ENCODE data around the gene LIMK1. TPM values are rescaled to one million over a fixed set of nuclear protein-coding genes. Genes with fewer than 3 reads are reported as not detected.
"Not testable (repeated sequence)": the region's sequence is repeated elsewhere in the genome, so short reads cannot be mapped to it uniquely, and the experiment has no call there.

Gene LIMK1
- polyA plus RNA-seq, 1 donor from 2014 or later: 14.6 TPM

DNA sequence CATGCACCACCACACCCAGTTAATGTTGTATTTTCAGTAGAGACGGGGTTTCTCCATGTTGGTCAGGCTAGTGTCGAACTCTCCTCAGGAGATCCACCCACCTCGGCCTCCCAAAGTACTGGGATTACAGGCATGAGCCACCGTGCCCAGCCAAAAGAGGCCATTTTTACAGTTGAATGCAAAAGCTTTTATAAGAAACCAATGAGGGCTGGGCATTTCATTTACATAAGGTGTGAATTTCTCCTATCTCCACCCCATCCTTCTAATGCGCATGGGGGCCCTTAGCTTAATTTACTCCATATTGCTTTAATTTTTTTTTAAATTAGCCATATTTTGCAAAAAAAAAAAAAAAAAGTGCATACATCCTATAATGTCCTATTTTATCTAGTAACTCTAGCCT, 65.5 kb downstream of the LIMK1 start:
- H3K4me1 Mint-ChIP-seq: no peaks in the 10 kb centered on the region
- H3K27ac Mint-ChIP-seq: no peak overlapping the region
- no peak overlapping the region for H3K4me3 Mint-ChIP-seq
- H3K27me3 Mint-ChIP-seq: peaks cover 7% of the 10 kb centered on the region
- H3K9me3 Mint-ChIP-seq: peaks cover 0 to 4% (median 2%) of the 10 kb centered on the region in 3 donors
- H3K36me3 Mint-ChIP-seq: peaks cover 2% of the 10 kb centered on the region

DNA sequence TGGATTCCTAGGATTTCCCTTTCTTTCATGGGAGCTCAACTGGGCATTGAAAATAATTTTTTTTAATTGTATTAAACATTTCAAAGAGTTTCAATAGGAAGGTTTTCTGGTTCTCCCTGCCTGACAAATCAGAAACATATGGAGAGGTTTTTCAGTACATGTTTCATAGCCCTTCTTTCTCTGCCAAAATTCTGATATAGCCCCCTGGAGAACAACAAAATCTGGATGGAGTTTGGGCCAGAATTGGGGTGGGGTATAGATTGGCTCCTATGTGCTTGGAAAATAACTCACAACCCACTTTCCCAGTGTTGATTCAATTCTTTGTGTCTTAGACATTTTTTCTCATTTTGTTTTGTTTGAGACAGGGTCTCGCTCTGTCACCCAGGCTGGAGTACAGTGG, 66.0 kb downstream of the LIMK1 start:
- H3K36me3 Mint-ChIP-seq: peaks cover 2% of the 10 kb centered on the region
- no peak overlapping the region for H3K27ac Mint-ChIP-seq
- no peaks in the 10 kb centered on the region for H3K4me1 Mint-ChIP-seq
- H3K4me3 Mint-ChIP-seq: no peak overlapping the region
- peaks cover 7% of the 10 kb centered on the region for H3K27me3 Mint-ChIP-seq
- H3K9me3 Mint-ChIP-seq: peaks cover 0 to 4% (median 2%) of the 10 kb centered on the region in 3 donors

- H3K27ac Mint-ChIP-seq: no peak overlapping the region
- H3K4me1 Mint-ChIP-seq: no peaks in the 10 kb centered on the region
- no peaks in the 10 kb centered on the region for H3K36me3 Mint-ChIP-seq
- no peak overlapping the region for H3K4me3 Mint-ChIP-seq
- H3K9me3 Mint-ChIP-seq: no peaks in the 10 kb centered on the region
- peaks cover 4% of the 10 kb centered on the region for H3K27me3 Mint-ChIP-seq
Measured at GRCh38 chr7:74153736-74154135, 70.1 kb downstream of the LIMK1 start.

DNA sequence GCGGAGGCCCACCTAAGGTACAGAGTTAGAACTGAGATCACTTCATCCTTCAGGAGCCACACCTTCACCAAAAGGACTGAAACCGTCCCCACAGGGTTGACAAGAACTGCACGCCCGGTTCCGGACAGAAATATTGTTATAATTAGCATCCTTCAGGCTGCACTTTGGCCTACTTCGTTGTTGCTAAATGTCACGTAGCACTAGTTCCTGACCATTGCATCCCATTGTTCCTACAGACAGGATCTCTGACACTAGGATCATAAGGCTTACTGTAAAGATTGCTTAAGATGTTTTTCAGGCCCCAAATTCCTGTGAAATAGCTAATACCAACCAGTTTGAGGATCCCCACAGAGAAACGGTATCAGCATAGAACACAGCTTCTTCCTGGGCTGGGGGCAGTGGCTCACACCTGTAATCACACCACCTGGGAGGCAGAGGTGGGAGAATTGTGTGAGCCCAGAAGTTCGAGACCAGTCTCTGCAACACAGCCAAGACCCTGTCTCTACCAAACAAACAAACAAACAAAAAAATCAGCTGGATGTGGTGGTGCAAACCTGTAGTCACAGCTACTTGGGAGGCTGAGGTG, 72.3 kb downstream of the LIMK1 start:
- no peak overlapping the region for H3K27ac Mint-ChIP-seq
- H3K4me3 Mint-ChIP-seq: no peak overlapping the region
- H3K27me3 Mint-ChIP-seq: peaks cover 4% of the 10 kb centered on the region
- H3K4me1 Mint-ChIP-seq: no peaks in the 10 kb centered on the region
- no peaks in the 10 kb centered on the region for H3K36me3 Mint-ChIP-seq
- H3K9me3 Mint-ChIP-seq: no peaks in the 10 kb centered on the region

GRCh38 chr7:74157605-74158004, 74.0 kb downstream of the LIMK1 start:
- Mint-ChIP-seq H3K4me3 (no peak overlapping the region), H3K4me1 (no peaks in the 10 kb centered on the region), H3K36me3 (no peaks in the 10 kb centered on the region), H3K27ac (no peak overlapping the region), H3K27me3 (no peaks in the 10 kb centered on the region), H3K9me3 (no peaks in the 10 kb centered on the region)

GRCh38 chr7:74164985-74165456, 81.4 kb downstream of the LIMK1 start:
- Mint-ChIP-seq H3K4me1 (peaks cover 0 to 2% (median 0%) of the 10 kb centered on the region in 3 donors), H3K4me3 (no peak overlapping the region), H3K9me3 (no peaks in the 10 kb centered on the region), H3K27ac (no peak overlapping the region), H3K27me3 (no peaks in the 10 kb centered on the region), H3K36me3 (peaks cover 2% of the 10 kb centered on the region)

GRCh38 chr7:74165867-74166593, 82.4 kb downstream of the LIMK1 start:
- Mint-ChIP-seq H3K9me3 (no peaks in the 10 kb centered on the region), H3K27me3 (no peaks in the 10 kb centered on the region), H3K27ac (no peak overlapping the region), H3K4me3 (no peak overlapping the region), H3K36me3 (peaks cover 2% of the 10 kb centered on the region), H3K4me1 (peaks cover 0 to 2% (median 0%) of the 10 kb centered on the region in 3 donors)

DNA sequence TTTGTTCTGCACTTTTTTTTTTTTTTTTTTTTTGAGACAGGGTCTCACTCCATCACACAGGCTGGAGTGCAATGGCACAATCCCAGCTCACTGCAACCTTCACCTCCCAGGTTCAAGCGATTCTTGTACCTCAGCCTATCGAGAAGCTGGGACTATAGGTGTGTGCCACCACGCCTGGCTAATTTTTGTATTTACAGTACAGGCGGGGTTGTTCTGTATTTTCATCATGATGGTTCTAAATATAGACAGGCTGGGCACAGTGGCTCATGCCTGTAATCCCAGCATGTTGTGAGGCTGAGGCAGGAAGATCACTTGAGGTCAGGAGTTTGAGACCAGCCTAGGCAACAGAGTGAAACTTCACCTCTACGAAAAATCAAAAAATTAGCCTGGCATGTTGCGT, 83.7 kb downstream of the LIMK1 start:
- not testable (repeated sequence) for H3K9me3 Mint-ChIP-seq, H3K36me3 Mint-ChIP-seq, H3K27ac Mint-ChIP-seq, H3K4me1 Mint-ChIP-seq, H3K27me3 Mint-ChIP-seq, H3K4me3 Mint-ChIP-seq

Other genes with a start within 250 kb of the LIMK1 start
- not detected for gene METTL27, start 241.3 kb upstream of the LIMK1 start, polyA plus RNA-seq
- gene TMEM270, start 222.6 kb upstream of the LIMK1 start, polyA plus RNA-seq: not detected
- gene ELN, start 55.6 kb upstream of the LIMK1 start, polyA plus RNA-seq: not detected
- 197 TPM for gene EIF4H, start 90.6 kb downstream of the LIMK1 start, polyA plus RNA-seq
- 383 TPM for gene LAT2, start 126.2 kb downstream of the LIMK1 start, polyA plus RNA-seq
- gene RFC2, start 170.6 kb downstream of the LIMK1 start, polyA plus RNA-seq: 46.6 TPM
- 7.1 TPM for gene CLIP2, start 205.6 kb downstream of the LIMK1 start, polyA plus RNA-seq

Data from IgD-negative memory B cell (primary cell).